ENCODE data around the gene ARL16. TPM values are rescaled to one million over a fixed set of nuclear protein-coding genes. Genes with fewer than 3 reads are reported as not detected.

The ARL16 gene
- 21.2 and 24.9 TPM in 2 replicates for total RNA-seq

GRCh38 chr17:81683584-81684441 lies at the start of gene ARL16, which contains the start of gene HGS:
Gene ARL16 (minus strand): TSS chr17:81683797. CDS start chr17:81683753, 44 bp downstream.
Gene HGS (plus strand): TSS chr17:81684011. CDS start chr17:81684067, 56 bp downstream.

GRCh38 chr17:81711814-81712467 lies 28.3 kb upstream of the ARL16 start, which contains the start of gene SLC25A10:
Gene SLC25A10 (plus strand): TSS chr17:81712284. CDS start chr17:81712427, 143 bp downstream.

GRCh38 chr17:81702934-81703746 lies 19.5 kb upstream of the ARL16 start, which contains the start of gene MRPL12:
Gene MRPL12 (plus strand): TSS chr17:81703367. CDS start chr17:81703502, 135 bp downstream.

GRCh38 chr17:81666342-81667191 lies 17.0 kb downstream of the ARL16 start, which contains the start of the genes CCDC137 and OXLD1:
Gene CCDC137 (plus strand): TSS chr17:81666737. CDS start chr17:81666767, 30 bp downstream.
Gene OXLD1 (minus strand): TSS chr17:81666605. CDS start chr17:81666577, 28 bp downstream.

GRCh38 chr17:81656118-81656743 lies 27.4 kb downstream of the ARL16 start, which contains the start of gene PDE6G:
Gene PDE6G (minus strand): TSS chr17:81656542. CDS start chr17:81653305, 3,237 bp downstream.

GRCh38 chr17:81636505-81637288 lies 46.9 kb downstream of the ARL16 start, which contains the start of the genes NPLOC4 and TSPAN10:
Gene NPLOC4 (minus strand): TSS chr17:81637112. CDS start chr17:81636930, 182 bp downstream.
Gene TSPAN10 (plus strand): TSS chr17:81637196. CDS start chr17:81642413, 5,217 bp downstream.

Small RNAs within 50 kb of the gene (small RNA-seq; reads per million reads assigned to genes)
- not detected for gene MIR6786

Other genes starting within 250 kb of the ARL16 start
- gene ACTG1, start 171.0 kb downstream of the ARL16 start, total RNA-seq, result 3,259 and 11,087 TPM in 2 replicates
- 1.1 and 3.5 TPM in 2 replicates for gene FSCN2, start 155.4 kb downstream of the ARL16 start, total RNA-seq
- gene FAAP100, start 131.4 kb downstream of the ARL16 start, total RNA-seq, result 36.1 and 44.8 TPM in 2 replicates
- gene NPLOC4, start 46.7 kb downstream of the ARL16 start, total RNA-seq, result 59.7 and 70.8 TPM in 2 replicates
- 2.0 and 3.9 TPM in 2 replicates for gene TSPAN10, start 46.6 kb downstream of the ARL16 start, total RNA-seq
- 0.43 TPM in 1 of 2 replicates, not detected in the other for gene PDE6G, start 27.3 kb downstream of the ARL16 start, total RNA-seq
- gene OXLD1, start 17.2 kb downstream of the ARL16 start, total RNA-seq, result 31.8 and 32.1 TPM in 2 replicates
- 3.7 and 6.3 TPM in 2 replicates for gene CCDC137, start 17.1 kb downstream of the ARL16 start, total RNA-seq
- gene HGS, start 214 bp upstream of the ARL16 start, total RNA-seq, result 86.4 and 103 TPM in 2 replicates
- gene MRPL12, start 19.6 kb upstream of the ARL16 start, total RNA-seq, result 4.7 and 11.4 TPM in 2 replicates
- 9.4 and 19.5 TPM in 2 replicates for gene SLC25A10, start 28.5 kb upstream of the ARL16 start, total RNA-seq
- gene GCGR, start 120.4 kb upstream of the ARL16 start, total RNA-seq, result not detected in 2 replicates
- 66.7 and 93.8 TPM in 2 replicates for gene MCRIP1, start 149.5 kb upstream of the ARL16 start, total RNA-seq
- not detected in 2 replicates for gene PPP1R27, start 151.3 kb upstream of the ARL16 start, total RNA-seq
- 1,203 and 2,037 TPM in 2 replicates for gene P4HB, start 176.7 kb upstream of the ARL16 start, total RNA-seq
- 82.1 and 158 TPM in 2 replicates for gene ARHGDIA, start 187.5 kb upstream of the ARL16 start, total RNA-seq
- gene ALYREF, start 207.8 kb upstream of the ARL16 start, total RNA-seq, result 87.2 and 113 TPM in 2 replicates
- 128 and 147 TPM in 2 replicates for gene ANAPC11, start 207.9 kb upstream of the ARL16 start, total RNA-seq
- gene NPB, start 218.4 kb upstream of the ARL16 start, total RNA-seq, result 0.33 and 0.39 TPM in 2 replicates
- gene PCYT2, start 227.6 kb upstream of the ARL16 start, total RNA-seq, result 22.0 and 51.3 TPM in 2 replicates
- gene SIRT7, start 234.4 kb upstream of the ARL16 start, total RNA-seq, result 27.1 and 38.8 TPM in 2 replicates
- gene MAFG, start 243.9 kb upstream of the ARL16 start, total RNA-seq, result 5.9 and 11.4 TPM in 2 replicates